Activated T-helper 2 cell treated with anti-CD3 and anti-CD28 coated beads, Interferon-gamma antibody, Interleukin-2, Interleukin-4, amounts not matched to agents 10 μg/mL and 5 μg/mL and 100 μg/mL, durations not matched to agents 14 hours and 24 hours and 36 hours (primary cell): Measurements from ENCODE around the gene KIF23. TPM values are rescaled to one million over a fixed set of nuclear protein-coding genes. Genes with fewer than 3 reads are reported as not detected.

Experiments
- DNase-seq: peaks from one replicate; pipeline ENCODE4 v3.0.0; 2021; ENCODE audit warnings: low spot score
- H3K27ac Mint-ChIP-seq: one replicate; pipeline ENCODE4 v1.8.0; 2021; ENCODE audit warnings: mixed read lengths
- H3K27me3 Mint-ChIP-seq: one replicate; pipeline ENCODE4 v1.8.0; 2021; ENCODE audit warnings: low read depth, mixed read lengths
- H3K36me3 Mint-ChIP-seq: one replicate; pipeline ENCODE4 v1.8.0; 2021; ENCODE audit warnings: low read depth, mixed read lengths
- H3K4me1 Mint-ChIP-seq: one replicate; pipeline ENCODE4 v1.8.0; 2021; ENCODE audit warnings: low read depth, mixed read lengths
- H3K4me3 Mint-ChIP-seq: one replicate; pipeline ENCODE4 v1.8.0; 2021; ENCODE audit warnings: low read depth, mild to moderate bottlenecking, moderate library complexity, mixed read lengths
- H3K9me3 Mint-ChIP-seq: one replicate; pipeline ENCODE4 v1.8.0; 2021; ENCODE audit warnings: mixed read lengths
- intact Hi-C: fragments of 100-400 bp; cut with micrococcal nuclease; formaldehyde crosslinking; loops from one replicate; pipeline ENCODE4 v1.15.1; 2023
- total RNA-seq: library from RNA; stranded (reverse); gene quantifications from 2 replicates; pipeline ENCODE4 v1.2.3, GENCODE V29; 2022

KIF23 gene
- total RNA-seq, 1 donor from 2014 or later = 44.5 TPM

- H3K4me3 Mint-ChIP-seq = no peak overlapping the region
- DNase-seq = no peak
- H3K27ac Mint-ChIP-seq = no peak overlapping the region
- no peaks in the 10 kb centered on the region for H3K27me3 Mint-ChIP-seq
- H3K4me1 Mint-ChIP-seq = no peaks in the 10 kb centered on the region
- H3K36me3 Mint-ChIP-seq = no peaks in the 10 kb centered on the region
- intact Hi-C loops = no loop called here
- no peaks in the 10 kb centered on the region for H3K9me3 Mint-ChIP-seq
These were observed 27.9 kb upstream of the KIF23 start for GRCh38 chr15:69386284-69386683.

GRCh38 chr15:69388260-69388705, 25.9 kb upstream of the KIF23 start:
- Mint-ChIP-seq H3K36me3 (no peaks in the 10 kb centered on the region), H3K27ac (no peak overlapping the region), H3K4me1 (no peaks in the 10 kb centered on the region), H3K4me3 (no peak overlapping the region), H3K9me3 (no peaks in the 10 kb centered on the region), H3K27me3 (peaks cover 5% of the 10 kb centered on the region)
- intact Hi-C loops = no loop called here
- DNase-seq = no peak

- H3K36me3 Mint-ChIP-seq = no peaks in the 10 kb centered on the region
- intact Hi-C loops = no loop called here
- H3K27ac Mint-ChIP-seq = no peak overlapping the region
- H3K4me1 Mint-ChIP-seq = peaks cover 2% of the 10 kb centered on the region
- no peak for DNase-seq
- H3K4me3 Mint-ChIP-seq = no peak overlapping the region
- no peaks in the 10 kb centered on the region for H3K9me3 Mint-ChIP-seq
- peaks cover 7% of the 10 kb centered on the region for H3K27me3 Mint-ChIP-seq
These were observed 24.7 kb upstream of the KIF23 start for GRCh38 chr15:69389426-69389825.

GRCh38 chr15:69390575-69390974, 23.6 kb upstream of the KIF23 start:
- Mint-ChIP-seq H3K9me3 (no peaks in the 10 kb centered on the region), H3K27ac (no peak overlapping the region), H3K4me3 (no peak overlapping the region), H3K27me3 (peaks cover 11% of the 10 kb centered on the region), H3K4me1 (peaks cover 7% of the 10 kb centered on the region), H3K36me3 (no peaks in the 10 kb centered on the region)
- no peak for DNase-seq
- intact Hi-C loops = no loop called here

- H3K36me3 Mint-ChIP-seq = no peaks in the 10 kb centered on the region
- H3K4me3 Mint-ChIP-seq = no peak overlapping the region
- peaks cover 7% of the 10 kb centered on the region for H3K4me1 Mint-ChIP-seq
- intact Hi-C loops = no loop called here
- peaks cover 14% of the 10 kb centered on the region for H3K27me3 Mint-ChIP-seq
- no peak for DNase-seq
- H3K27ac Mint-ChIP-seq = no peak overlapping the region
- no peaks in the 10 kb centered on the region for H3K9me3 Mint-ChIP-seq
These were observed 22.9 kb upstream of the KIF23 start for GRCh38 chr15:69391046-69391757.

GRCh38 chr15:69392352-69392751, 21.8 kb upstream of the KIF23 start:
- intact Hi-C loops = no loop called here
- Mint-ChIP-seq H3K4me1 (peaks cover 7% of the 10 kb centered on the region), H3K27me3 (peaks cover 14% of the 10 kb centered on the region), H3K27ac (no peak overlapping the region), H3K9me3 (no peaks in the 10 kb centered on the region), H3K4me3 (no peak overlapping the region), H3K36me3 (no peaks in the 10 kb centered on the region)
- DNase-seq = no peak

- intact Hi-C loops = loop anchor here (1.0 kb wide), 1 partner anchor 335 kb away; no protein-coding TSS in a partner anchor
- Mint-ChIP-seq H3K4me1 (peaks cover 7% of the 10 kb centered on the region), H3K9me3 (no peaks in the 10 kb centered on the region), H3K4me3 (no peak overlapping the region), H3K27ac (no peak overlapping the region), H3K36me3 (no peaks in the 10 kb centered on the region), H3K27me3 (peaks cover 14% of the 10 kb centered on the region)
- no peak for DNase-seq
These were observed 20.2 kb upstream of the KIF23 start for GRCh38 chr15:69393831-69394491.

- intact Hi-C loops = loop anchor here (1.0 kb wide), 1 partner anchor 335 kb away; no protein-coding TSS in a partner anchor
- DNase-seq = peak; percentile 67
- Mint-ChIP-seq H3K27ac (no peak overlapping the region), H3K4me3 (no peak overlapping the region), H3K9me3 (no peaks in the 10 kb centered on the region), H3K27me3 (peaks cover 14% of the 10 kb centered on the region), H3K36me3 (no peaks in the 10 kb centered on the region), H3K4me1 (peaks cover 7% of the 10 kb centered on the region)
These were observed 19.4 kb upstream of the KIF23 start for GRCh38 chr15:69394556-69395282.

- H3K27ac Mint-ChIP-seq = no peak overlapping the region
- no peak overlapping the region for H3K4me3 Mint-ChIP-seq
- peaks cover 14% of the 10 kb centered on the region for H3K27me3 Mint-ChIP-seq
- no peak for DNase-seq
- intact Hi-C loops = no loop called here
- no peaks in the 10 kb centered on the region for H3K9me3 Mint-ChIP-seq
- peaks cover 7% of the 10 kb centered on the region for H3K4me1 Mint-ChIP-seq
- no peaks in the 10 kb centered on the region for H3K36me3 Mint-ChIP-seq
These were observed 18.7 kb upstream of the KIF23 start for GRCh38 chr15:69395460-69395859.

- intact Hi-C loops = no loop called here
- Mint-ChIP-seq H3K9me3 (no peaks in the 10 kb centered on the region), H3K4me1 (peaks cover 7% of the 10 kb centered on the region), H3K27me3 (peaks cover 14% of the 10 kb centered on the region), H3K27ac (no peak overlapping the region), H3K36me3 (no peaks in the 10 kb centered on the region), H3K4me3 (no peak overlapping the region)
- DNase-seq = no peak
These were observed 18.2 kb upstream of the KIF23 start for GRCh38 chr15:69395991-69396390.

GRCh38 chr15:69398491-69398891, 15.7 kb upstream of the KIF23 start:
- Mint-ChIP-seq H3K27me3 (peaks cover 12% of the 10 kb centered on the region), H3K4me1 (peaks cover 10% of the 10 kb centered on the region), H3K9me3 (no peaks in the 10 kb centered on the region), H3K36me3 (no peaks in the 10 kb centered on the region), H3K4me3 (no peak overlapping the region), H3K27ac (no peak overlapping the region)
- intact Hi-C loops = no loop called here
- DNase-seq = no peak

GRCh38 chr15:69400850-69401249, 13.3 kb upstream of the KIF23 start:
- intact Hi-C loops = no loop called here
- Mint-ChIP-seq H3K27me3 (peaks cover 19% of the 10 kb centered on the region), H3K36me3 (no peaks in the 10 kb centered on the region), H3K9me3 (no peaks in the 10 kb centered on the region), H3K4me3 (no peak overlapping the region), H3K4me1 (peaks cover 3% of the 10 kb centered on the region), H3K27ac (no peak overlapping the region)
- DNase-seq = no peak

GRCh38 chr15:69402816-69403215, 11.3 kb upstream of the KIF23 start:
- H3K4me3 Mint-ChIP-seq = no peak overlapping the region
- no peak overlapping the region for H3K27ac Mint-ChIP-seq
- intact Hi-C loops = no loop called here
- no peak for DNase-seq
- H3K36me3 Mint-ChIP-seq = no peaks in the 10 kb centered on the region
- peaks cover 23% of the 10 kb centered on the region for H3K27me3 Mint-ChIP-seq
- H3K4me1 Mint-ChIP-seq = peaks cover 3% of the 10 kb centered on the region
- H3K9me3 Mint-ChIP-seq = no peaks in the 10 kb centered on the region
